HCT116 (cell line): ENCODE data around the gene REN. TPM values are rescaled to one million over a fixed set of nuclear protein-coding genes. Genes with fewer than 3 reads are reported as not detected.

Experiments
- ATAC-seq: fragments of 200-7000 bp; cut with Tn5 transposase; 2 replicates; pipeline ENCODE4 v1.9.1; 2020; ENCODE audit warnings: mild to moderate bottlenecking, moderate library complexity
- BruUV-seq: library from RNA; stranded (reverse); fragments of 400-500 nt; replicated peaks from 2 replicates; lab custom pipeline; 2021; lab: Mats Ljungman, UMichigan
- CTCF ChIA-PET: fragments of 300-600 bp; sonication (Branson Sonifier 250); formaldehyde crosslinking; loops from one replicate; lab custom pipeline; 2021; ENCODE audit warnings: antibody characterized with exemption; lab: Charles Lee
- POLR2A ChIA-PET: fragments of 300-600, 350-600 bp; sonication (Branson Sonifier 250); formaldehyde crosslinking; loops from one replicate; lab custom pipeline; 2021; ENCODE audit warnings: antibody characterized with exemption; lab: Charles Lee
- RAD21 ChIA-PET, 2 experiments: fragments of 300-600 bp; sonication (Branson Sonifier 250); formaldehyde crosslinking; loops; one replicate each; lab custom pipeline; 2023; ENCODE audit warnings: low total read pairs in 2 of 2; ENCODE audit not compliant: uncharacterized antibody in 2 of 2, unreplicated experiment in 2 of 2, low non-redundant PET in 1 of 2; lab: Charles Lee
- DNase-seq: peaks from one replicate; pipeline ENCODE4 v3.0.0-alpha.2; 2010; ENCODE audit warnings: low read depth, low spot score
- H2AFZ ChIP-seq: fragments of 200-600 bp; shearing (Covaris generic), sonication (generic); 2 replicates; pipeline ENCODE4 v1.6.1; 2017; ENCODE audit warnings: low read depth, mixed run types, mixed read lengths, antibody characterized with exemption, low read length; ENCODE audit not compliant: poor library complexity, severe bottlenecking
- H3K27ac ChIP-seq: 2 replicates; pipeline ENCODE4 v1.5.1; 2012; ENCODE audit warnings: low read depth, low read length
- H3K27me3 ChIP-seq: fragments of 200-600 bp; sonication (generic); 2 replicates; pipeline ENCODE4 v1.6.1; 2016; ENCODE audit warnings: mixed run types, low read length, mixed read lengths; ENCODE audit not compliant: insufficient read depth
- H3K36me3 ChIP-seq, 2 experiments: fragments of 200-500 bp in 1 of 2; fragments of 200-600 bp in 1 of 2; sonication (Bioruptor generic) in 1 of 2; sonication (generic) in 1 of 2; 2 replicates each; pipeline versions ENCODE4 v1.5.1 to v1.6.1; 2014 to 2016; ENCODE audit warnings: low read length in 2 of 2, inconsistent platforms in 1 of 2, mixed read lengths in 1 of 2, mixed run types in 1 of 2; ENCODE audit not compliant: insufficient read depth in 2 of 2, control insufficient read depth in 1 of 2
- H3K4me1 ChIP-seq, 2 experiments: fragments of 200-600 bp in 1 of 2; sonication (generic) in 1 of 2; 2 replicates each; pipeline versions ENCODE4 v1.5.1 to v1.6.1; 2012 to 2017; ENCODE audit warnings: low read length in 2 of 2, inconsistent platforms in 1 of 2, mild to moderate bottlenecking in 1 of 2, mixed read lengths in 1 of 2, mixed run types in 1 of 2, moderate library complexity in 1 of 2; ENCODE audit not compliant: insufficient read depth in 2 of 2, control insufficient read depth in 1 of 2
- H3K4me2 ChIP-seq: fragments of 200-600 bp; sonication (generic); 2 replicates; pipeline ENCODE4 v1.6.1; 2017; ENCODE audit warnings: mixed run types, low read length, mixed read lengths
- H3K4me3 ChIP-seq, 2 experiments: fragments of 200-600 bp in 1 of 2; sonication (generic) in 1 of 2; replicated peaks in 1 of 2; 2 replicates each; pipeline ENCODE4 v1.5.1; 2011 to 2016; ENCODE audit warnings: low read length in 2 of 2, control low read depth in 1 of 2, low read depth in 1 of 2, mild to moderate bottlenecking in 1 of 2, mixed read lengths in 1 of 2, mixed run types in 1 of 2
- H3K79me2 ChIP-seq: fragments of 200-600 bp; sonication (generic); 2 replicates; pipeline ENCODE4 v1.6.1; 2017; ENCODE audit warnings: mild to moderate bottlenecking, mixed run types, low read length, moderate library complexity, mixed read lengths; ENCODE audit not compliant: insufficient read depth
- H3K9ac ChIP-seq: fragments of 200-600 bp; sonication (generic); 2 replicates; pipeline ENCODE4 v1.6.1; 2016; ENCODE audit warnings: low read length, mixed read lengths
- H3K9me2 ChIP-seq: fragments of 200-600 bp; sonication (generic), shearing (Covaris generic); 2 replicates; pipeline ENCODE4 v1.6.1; 2017; ENCODE audit warnings: mixed run types, mild to moderate bottlenecking, moderate library complexity; ENCODE audit not compliant: insufficient read depth
- H3K9me3 ChIP-seq, 2 experiments: fragments of 200-500 bp in 1 of 2; fragments of 200-600 bp in 1 of 2; sonication (Bioruptor generic) in 1 of 2; sonication (generic) in 1 of 2; 2 replicates each; pipeline ENCODE4 v1.6.1; 2014 to 2017; ENCODE audit warnings: low read length in 2 of 2, mixed read lengths in 2 of 2, inconsistent platforms in 1 of 2, low read depth in 1 of 2, mild to moderate bottlenecking in 1 of 2, mixed run types in 1 of 2, moderate library complexity in 1 of 2; ENCODE audit not compliant: control insufficient read depth in 1 of 2, insufficient read depth in 1 of 2
- H4K20me1 ChIP-seq: fragments of 200-600 bp; sonication (generic), shearing (Covaris generic); 2 replicates; pipeline ENCODE4 v1.6.1; 2017; ENCODE audit warnings: mixed run types, mild to moderate bottlenecking, moderate library complexity; ENCODE audit not compliant: insufficient read depth
- CBX3 ChIP-seq: IDR thresholded peaks from 2 replicates; pipeline ENCODE4 v1.6.1; 2012; ENCODE audit warnings: low read depth
- CEBPB ChIP-seq: IDR thresholded peaks from 2 replicates; pipeline ENCODE4 v1.6.1; 2012; ENCODE audit warnings: low read depth
- CTCF ChIP-seq, 3 experiments: fragments of 200-600 bp in 1 of 3; sonication (generic) in 1 of 3; IDR thresholded peaks in 2 of 3; conservative IDR thresholded peaks in 1 of 3; 2 replicates each; pipeline ENCODE4 v1.5.1; 2012 to 2017; ENCODE audit warnings: low read depth in 2 of 3, low read length in 2 of 3, antibody characterized with exemption in 1 of 3, borderline replicate concordance in 1 of 3, control low read depth in 1 of 3, mild to moderate bottlenecking in 1 of 3, mixed read lengths in 1 of 3, mixed run types in 1 of 3, moderate library complexity in 1 of 3; ENCODE audit not compliant: insufficient read depth in 1 of 3
- EGR1 ChIP-seq: IDR thresholded peaks from 2 replicates; pipeline ENCODE4 v1.6.1; 2012; ENCODE audit warnings: low read depth
- ELF1 ChIP-seq: IDR thresholded peaks from 2 replicates; pipeline ENCODE4 v1.6.1; 2012; ENCODE audit warnings: low read depth, borderline replicate concordance
- FOSL1 ChIP-seq: IDR thresholded peaks from 2 replicates; pipeline ENCODE4 v1.6.1; 2012; ENCODE audit warnings: low read depth
- JUND ChIP-seq: IDR thresholded peaks from 2 replicates; pipeline ENCODE4 v1.6.1; 2012
- POLR2AphosphoS5 ChIP-seq: IDR thresholded peaks from 2 replicates; pipeline ENCODE4 v1.6.1; 2011; ENCODE audit warnings: mild to moderate bottlenecking, low read depth, low read length, moderate library complexity
- RAD21 ChIP-seq: IDR thresholded peaks from 2 replicates; pipeline ENCODE4 v1.6.1; 2012; ENCODE audit warnings: low read depth, mild to moderate bottlenecking
- SIN3A ChIP-seq: IDR thresholded peaks from 2 replicates; pipeline ENCODE4 v1.6.1; 2012; ENCODE audit warnings: low read depth
- SP1 ChIP-seq: IDR thresholded peaks from 2 replicates; pipeline ENCODE4 v1.6.1; 2012; ENCODE audit warnings: low read depth
- SRF ChIP-seq: IDR thresholded peaks from 2 replicates; pipeline ENCODE4 v1.6.1; 2012; ENCODE audit warnings: low read depth
- YY1 ChIP-seq: IDR thresholded peaks from 2 replicates; pipeline ENCODE4 v1.6.1; 2011; ENCODE audit warnings: low read length, low read depth, moderate library complexity, mild to moderate bottlenecking; ENCODE audit not compliant: insufficient replicate concordance; ENCODE audit errors: extremely low read depth
- ZFX ChIP-seq: fragments of 450-650 bp; IDR thresholded peaks from 2 replicates; pipeline ENCODE4 v1.6.1; 2017
- ZNF274 ChIP-seq: fragments of 200-500 bp; sonication (Bioruptor generic); IDR thresholded peaks from 2 replicates; pipeline ENCODE4 v1.6.1; 2014; ENCODE audit warnings: mild to moderate bottlenecking, low read depth, low read length, inconsistent platforms
- intact Hi-C: fragments of 100-400 bp; cut with micrococcal nuclease; formaldehyde crosslinking; loops from 2 replicates; pipeline ENCODE4 v1.10.0; 2022
- total RNA-seq: library from RNA; stranded (reverse); gene quantifications from one replicate; pipeline ENCODE4 v1.2.1, GENCODE V29; 2021; ENCODE audit not compliant: unreplicated experiment
- TF ChIP-seq, protein P1 (sequence below): IDR thresholded peaks from 2 replicates; pipeline ENCODE4 v1.6.1; 2011; ENCODE audit warnings: mild to moderate bottlenecking, low read length, moderate library complexity; ENCODE audit not compliant: insufficient replicate concordance; ENCODE audit errors: extremely low read depth
- TF ChIP-seq, protein P2 (sequence below): IDR thresholded peaks from 2 replicates; pipeline ENCODE4 v1.6.1; 2012

REN gene
- total RNA-seq, 1 experiment from 2014 or later: 0.47 TPM

DNA sequence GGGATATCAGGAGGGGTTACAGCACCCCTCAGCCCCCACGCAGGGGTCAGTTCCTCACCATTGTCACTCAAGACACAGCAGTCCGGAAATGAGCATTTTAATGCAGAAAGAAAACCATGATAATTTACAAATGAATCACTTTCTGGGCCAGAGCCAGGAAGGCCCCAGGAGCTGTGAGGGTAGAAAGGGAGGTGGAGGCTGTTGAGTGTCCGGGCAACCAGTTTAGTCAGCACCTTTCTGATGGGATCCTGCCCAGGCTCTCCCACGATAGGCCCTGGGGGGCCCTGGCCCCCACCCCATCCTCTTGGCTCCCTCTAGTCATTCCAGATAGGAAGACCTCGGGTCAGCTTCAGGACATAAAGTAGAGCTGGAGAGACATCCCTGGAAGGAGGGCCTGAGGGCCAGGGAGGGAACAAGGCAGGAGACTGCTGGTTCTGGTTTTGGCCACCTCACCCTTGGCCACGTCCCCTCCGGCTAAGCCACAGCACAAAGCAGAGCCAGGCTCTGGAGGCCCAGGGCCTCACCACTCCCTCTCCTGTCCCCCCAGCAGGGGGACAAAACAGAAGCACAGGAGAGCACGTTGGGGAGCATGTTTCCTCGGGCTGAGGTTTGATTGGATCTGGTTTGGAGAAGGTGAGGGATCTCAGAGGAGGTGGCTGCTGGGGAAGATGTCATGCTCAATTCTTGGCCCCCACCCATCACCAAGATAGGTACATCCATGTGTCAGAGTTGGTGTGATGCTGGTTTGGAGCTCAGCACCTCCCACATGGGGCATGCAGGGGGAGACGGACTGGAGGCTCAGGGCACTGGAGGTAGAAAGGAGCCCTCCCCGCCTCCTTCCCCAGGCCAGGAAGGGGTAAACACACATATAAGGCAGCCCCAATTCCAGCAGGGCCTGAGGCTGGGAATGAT is 34.9 kb downstream of the REN start (continued):
- TF ChIP-seq, protein P1, sequence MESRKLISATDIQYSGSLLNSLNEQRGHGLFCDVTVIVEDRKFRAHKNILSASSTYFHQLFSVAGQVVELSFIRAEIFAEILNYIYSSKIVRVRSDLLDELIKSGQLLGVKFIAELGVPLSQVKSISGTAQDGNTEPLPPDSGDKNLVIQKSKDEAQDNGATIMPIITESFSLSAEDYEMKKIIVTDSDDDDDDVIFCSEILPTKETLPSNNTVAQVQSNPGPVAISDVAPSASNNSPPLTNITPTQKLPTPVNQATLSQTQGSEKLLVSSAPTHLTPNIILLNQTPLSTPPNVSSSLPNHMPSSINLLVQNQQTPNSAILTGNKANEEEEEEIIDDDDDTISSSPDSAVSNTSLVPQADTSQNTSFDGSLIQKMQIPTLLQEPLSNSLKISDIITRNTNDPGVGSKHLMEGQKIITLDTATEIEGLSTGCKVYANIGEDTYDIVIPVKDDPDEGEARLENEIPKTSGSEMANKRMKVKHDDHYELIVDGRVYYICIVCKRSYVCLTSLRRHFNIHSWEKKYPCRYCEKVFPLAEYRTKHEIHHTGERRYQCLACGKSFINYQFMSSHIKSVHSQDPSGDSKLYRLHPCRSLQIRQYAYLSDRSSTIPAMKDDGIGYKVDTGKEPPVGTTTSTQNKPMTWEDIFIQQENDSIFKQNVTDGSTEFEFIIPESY: no peak
- TF ChIP-seq SRF: no peak

DNA sequence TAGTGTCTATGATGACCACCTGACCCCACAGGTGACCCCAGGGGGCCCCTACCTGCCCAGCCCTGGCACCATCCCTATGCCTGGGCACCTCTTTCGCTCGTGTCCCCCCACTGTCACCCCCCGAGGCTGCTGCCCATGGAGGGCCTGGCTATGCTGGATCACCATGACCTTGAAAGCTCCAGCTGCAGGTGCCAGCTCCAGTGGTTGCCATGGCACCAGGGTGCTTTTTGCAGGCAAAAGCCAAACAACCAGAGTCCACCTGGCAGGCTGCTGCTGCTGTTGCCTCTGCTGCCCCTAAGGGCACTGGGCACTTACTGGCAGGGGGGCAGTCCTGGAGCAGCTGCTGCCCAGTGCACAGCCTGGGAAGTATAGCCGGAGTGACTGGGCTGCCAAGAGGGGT is 36.0 kb downstream of the REN start:
- ChIA-PET RAD21 (interaction anchor here in 1 of 2 experiments (1.3 kb wide), 1 partner anchor 260 kb away, joined by 4 read pairs; no protein-coding TSS in a partner anchor), CTCF (interaction anchor here (0.8 to 7.6 kb wide), 7 partner anchors 9 to 270 kb away, joined by 3 to 246 read pairs (median 5); no protein-coding TSS in a partner anchor), POLR2A (interaction anchor here (1.2 to 1.7 kb wide), 3 partner anchors 22 to 270 kb away, joined by 3 to 9 read pairs (median 3); partner anchors contain the start of gene SNRPE)
- no peaks in the 10 kb centered on the region for H3K9me2 ChIP-seq
- intact Hi-C loops: no loop called here
- BruUV-seq: no TSS peak
- no peak overlapping the region for H3K4me3 ChIP-seq
- ATAC-seq (no peak), DNase-seq (no peak)
- H3K9me3 ChIP-seq: no peaks in the 10 kb centered on the region
- peak overlapping the region; percentile 60; the same call in 1 of the 2 replicates for H3K4me2 ChIP-seq
- H3K9ac ChIP-seq: no peak overlapping the region
- H3K79me2 ChIP-seq: no peaks in the 10 kb centered on the region
- H3K36me3 ChIP-seq: no peaks in the 10 kb centered on the region
- no peak overlapping the region for H3K27ac ChIP-seq
- H2AFZ ChIP-seq: no peak overlapping the region
- H3K4me1 ChIP-seq: peaks cover 21 to 45% of the 10 kb centered on the region in 2 experiments
- H3K27me3 ChIP-seq: no peaks in the 10 kb centered on the region
- H4K20me1 ChIP-seq: no peaks in the 10 kb centered on the region
- TF ChIP-seq, protein P1: no peak
- TF ChIP-seq JUND: no peak
- TF ChIP-seq, protein P2, sequence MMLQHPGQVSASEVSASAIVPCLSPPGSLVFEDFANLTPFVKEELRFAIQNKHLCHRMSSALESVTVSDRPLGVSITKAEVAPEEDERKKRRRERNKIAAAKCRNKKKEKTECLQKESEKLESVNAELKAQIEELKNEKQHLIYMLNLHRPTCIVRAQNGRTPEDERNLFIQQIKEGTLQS: no peak
- TF ChIP-seq ELF1: no peak
- no peak for TF ChIP-seq POLR2AphosphoS5
- TF ChIP-seq ZNF274: no peak
- TF ChIP-seq CTCF (IDR thresholded peaks at IDR 0.05 in 2 of 3, conservative IDR thresholded peaks at IDR 0.05 in 1 of 3; ENCODE audit: borderline replicate concordance in 1 of 3, insufficient read depth in 1 of 3, low read depth in 2 of 3, low read length in 2 of 3): no peak
- no peak for TF ChIP-seq YY1
- no peak for TF ChIP-seq RAD21
- no peak for TF ChIP-seq CBX3
- TF ChIP-seq SIN3A: no peak
- no peak for TF ChIP-seq CEBPB
- no peak for TF ChIP-seq EGR1
- no peak for TF ChIP-seq SRF
- no peak for TF ChIP-seq SP1
- TF ChIP-seq FOSL1: no peak
- TF ChIP-seq ZFX: no peak
